Measurements from ENCODE around the gene AFMID.
"Not testable (repeated sequence)": the region's sequence is repeated elsewhere in the genome, so short reads cannot be mapped to it uniquely, and the experiment has no call there.

Gene AFMID

GRCh38 chr17:78238823-78239488, 51.8 kb downstream of the AFMID start:
- no peak for DNase-seq (ENCODE audit: low read depth in 3 of 3)

DNA sequence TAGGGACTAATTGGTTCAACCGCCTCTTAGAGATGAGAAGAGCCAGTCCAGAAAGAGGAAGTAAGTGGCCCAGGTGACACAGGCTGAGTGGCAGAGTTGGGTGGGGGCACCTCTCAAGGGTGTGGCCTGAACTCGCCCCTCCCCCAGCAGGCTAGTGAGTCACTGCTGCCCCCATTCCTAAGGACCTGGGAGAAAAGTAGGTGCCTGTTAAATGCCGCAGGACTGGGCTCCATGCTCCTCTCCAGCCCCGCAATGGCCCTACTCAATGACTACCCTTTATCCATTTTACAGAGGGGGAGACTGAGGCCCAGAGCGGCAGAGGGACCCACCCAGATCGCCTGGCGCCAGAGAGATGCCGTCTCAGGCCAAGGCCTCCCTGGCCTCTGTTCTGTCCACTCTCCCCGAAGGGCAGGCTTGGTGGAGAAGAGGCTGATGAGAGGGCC, 52.3 kb downstream of the AFMID start:
- no peak for DNase-seq (ENCODE audit: low read depth in 3 of 3)

DNA sequence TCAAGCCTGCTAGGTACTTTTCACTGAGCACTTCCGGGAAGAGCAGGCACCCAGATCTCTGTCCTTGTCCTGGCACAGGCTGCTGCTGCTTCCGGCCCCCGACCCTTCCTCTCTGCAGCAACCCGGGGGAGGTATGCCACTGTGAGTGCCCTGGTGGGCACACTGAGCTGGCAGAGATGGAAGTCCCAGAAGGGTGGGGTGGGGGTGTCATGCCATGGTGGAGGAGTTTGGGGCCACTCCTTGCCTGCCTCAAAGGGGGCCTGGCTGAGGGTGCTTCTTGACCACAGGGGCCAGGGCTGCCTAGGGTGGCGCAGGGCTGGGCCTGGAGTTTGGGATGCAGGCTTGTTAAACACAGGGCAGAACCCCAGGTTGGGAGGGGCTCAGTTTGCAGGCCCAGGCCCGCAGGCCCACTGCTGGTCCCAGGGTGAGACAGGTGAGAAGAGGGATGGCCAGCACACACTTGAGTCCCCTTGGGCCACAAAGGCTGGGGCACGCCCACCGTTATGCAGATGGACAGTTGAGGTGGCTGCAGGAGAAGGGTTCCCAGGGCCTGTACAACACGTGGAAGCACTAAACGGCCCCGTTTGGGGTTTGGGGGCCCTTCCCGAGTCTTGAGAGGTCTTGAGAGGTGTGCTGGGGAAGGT, 53.0 kb downstream of the AFMID start:
- DNase-seq (ENCODE audit: low read depth in 3 of 3): no peak

- DNase-seq (ENCODE audit: low read depth in 3 of 3): no peak
Measured at GRCh38 chr17:78240839-78241238, 53.7 kb downstream of the AFMID start.

GRCh38 chr17:78241277-78242023, 54.3 kb downstream of the AFMID start:
- no peak for DNase-seq (ENCODE audit: low read depth in 3 of 3)

GRCh38 chr17:78242024-78242742, 55.0 kb downstream of the AFMID start:
- DNase-seq (ENCODE audit: low read depth in 3 of 3): no peak

GRCh38 chr17:78247304-78247703, 60.1 kb downstream of the AFMID start:
- no peak for DNase-seq (ENCODE audit: low read depth in 3 of 3)

- DNase-seq (ENCODE audit: low read depth in 3 of 3): no peak
Measured at GRCh38 chr17:78248051-78248914, 61.1 kb downstream of the AFMID start.

GRCh38 chr17:78249074-78249817, 62.1 kb downstream of the AFMID start:
- DNase-seq (ENCODE audit: low read depth in 3 of 3): no peak

GRCh38 chr17:78249818-78250806, 63.0 kb downstream of the AFMID start:
- no peak for DNase-seq (ENCODE audit: low read depth in 3 of 3)

GRCh38 chr17:78250891-78251772, 64.0 kb downstream of the AFMID start:
- peak; percentile 72 to 77 (median 72) for DNase-seq (ENCODE audit: low read depth in 3 of 3)

GRCh38 chr17:78251773-78252103, 64.6 kb downstream of the AFMID start:
- DNase-seq (ENCODE audit: low read depth in 3 of 3): no peak

DNA sequence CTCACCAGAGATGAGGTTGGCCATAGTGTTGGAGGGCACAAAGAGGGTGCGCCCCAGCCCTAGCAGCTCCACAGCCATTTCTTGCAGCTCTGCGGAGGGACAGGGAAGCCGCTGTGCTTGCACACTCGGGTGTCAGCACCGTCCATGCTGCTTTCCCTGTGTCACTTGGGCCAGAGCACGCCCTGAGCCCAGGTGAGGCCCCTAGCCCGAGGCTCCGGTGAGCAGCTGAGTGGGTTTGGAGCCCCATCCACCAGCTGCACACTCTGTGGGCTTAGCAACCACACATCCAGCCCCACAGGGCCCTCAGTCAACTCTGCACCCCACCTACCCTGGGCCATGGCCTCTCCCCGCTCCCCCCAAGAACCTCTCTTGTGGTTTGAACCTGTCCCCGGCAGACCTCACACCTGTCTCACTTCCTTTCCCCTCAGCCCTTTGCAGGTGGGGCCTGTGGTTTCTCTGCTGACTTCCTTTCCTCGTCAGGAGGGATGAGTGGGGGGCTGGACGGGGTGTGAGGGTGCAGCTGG, 65.0 kb downstream of the AFMID start:
- DNase-seq (ENCODE audit: low read depth in 3 of 3): peak in 2 of 3 experiments; percentile 27 to 52

GRCh38 chr17:78252701-78253635, 65.8 kb downstream of the AFMID start:
- no peak for DNase-seq (ENCODE audit: low read depth in 3 of 3)

DNA sequence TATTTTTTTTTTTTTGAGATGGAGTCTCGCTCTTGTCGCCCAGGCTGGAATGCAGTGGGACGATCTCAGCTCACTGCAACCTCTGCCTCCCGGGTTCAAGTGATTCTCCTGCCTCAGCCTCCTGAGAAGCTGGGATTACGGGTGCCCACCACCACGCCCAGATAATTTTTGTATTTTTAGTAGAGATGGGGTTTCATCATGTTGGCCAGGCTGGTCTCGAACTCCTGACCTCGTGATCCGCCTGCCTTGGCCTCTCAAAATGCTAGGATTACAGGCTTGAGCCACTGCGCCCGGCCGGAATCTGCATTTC, 66.4 kb downstream of the AFMID start:
- not testable (repeated sequence) for DNase-seq (ENCODE audit: low read depth in 3 of 3)

- DNase-seq (ENCODE audit: low read depth in 3 of 3): peak; percentile 63 to 73 (median 72)
Measured at GRCh38 chr17:78253946-78254672, 66.9 kb downstream of the AFMID start.
